Astrocyte (in vitro differentiated cells and primary cell): ENCODE data around the gene CTSZ.

ENCODE experiments used
- EZH2 ChIP-seq: IDR thresholded peaks from 2 replicates; pipeline ENCODE4 v1.6.1; 2012; ENCODE audit warnings: mild to moderate bottlenecking, low read length, inconsistent platforms; ENCODE audit not compliant: insufficient read depth
- TF ChIP-seq, protein P1 (sequence below): IDR thresholded peaks from 2 replicates; pipeline ENCODE4 v1.5.1; 2011; ENCODE audit warnings: low read depth, mild to moderate bottlenecking, inconsistent platforms, low read length, moderate library complexity; ENCODE audit not compliant: insufficient read depth

DNA sequence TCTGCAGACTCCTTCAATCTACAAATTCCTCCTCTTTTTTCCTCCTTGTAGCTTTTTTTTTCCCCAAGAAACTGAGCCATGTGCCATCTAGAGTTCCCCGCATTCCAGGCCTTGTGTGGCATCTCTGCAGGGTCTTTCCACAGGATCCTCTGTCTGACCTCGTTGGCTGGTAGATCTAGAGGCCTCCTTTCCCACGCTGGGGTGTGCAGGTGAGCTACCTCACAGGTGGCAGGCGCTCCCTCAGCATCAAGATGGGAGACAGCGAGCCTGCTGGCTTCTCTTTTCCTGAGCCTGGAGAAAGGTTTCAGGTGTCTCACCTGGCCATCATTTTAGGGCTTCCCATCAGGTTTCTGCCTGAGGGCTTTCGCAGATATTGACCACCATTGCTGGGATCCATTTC, 35.6 kb downstream of the CTSZ start:
- TF ChIP-seq, protein P1, sequence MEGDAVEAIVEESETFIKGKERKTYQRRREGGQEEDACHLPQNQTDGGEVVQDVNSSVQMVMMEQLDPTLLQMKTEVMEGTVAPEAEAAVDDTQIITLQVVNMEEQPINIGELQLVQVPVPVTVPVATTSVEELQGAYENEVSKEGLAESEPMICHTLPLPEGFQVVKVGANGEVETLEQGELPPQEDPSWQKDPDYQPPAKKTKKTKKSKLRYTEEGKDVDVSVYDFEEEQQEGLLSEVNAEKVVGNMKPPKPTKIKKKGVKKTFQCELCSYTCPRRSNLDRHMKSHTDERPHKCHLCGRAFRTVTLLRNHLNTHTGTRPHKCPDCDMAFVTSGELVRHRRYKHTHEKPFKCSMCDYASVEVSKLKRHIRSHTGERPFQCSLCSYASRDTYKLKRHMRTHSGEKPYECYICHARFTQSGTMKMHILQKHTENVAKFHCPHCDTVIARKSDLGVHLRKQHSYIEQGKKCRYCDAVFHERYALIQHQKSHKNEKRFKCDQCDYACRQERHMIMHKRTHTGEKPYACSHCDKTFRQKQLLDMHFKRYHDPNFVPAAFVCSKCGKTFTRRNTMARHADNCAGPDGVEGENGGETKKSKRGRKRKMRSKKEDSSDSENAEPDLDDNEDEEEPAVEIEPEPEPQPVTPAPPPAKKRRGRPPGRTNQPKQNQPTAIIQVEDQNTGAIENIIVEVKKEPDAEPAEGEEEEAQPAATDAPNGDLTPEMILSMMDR: no peak
- TF ChIP-seq EZH2: no peak
